Central memory CD4-positive, alpha-beta T cell (primary cell): ENCODE results near the gene PRPF38A.

Experiments
- DNase-seq: peaks from one replicate; pipeline ENCODE4 v3.0.0; 2022

PRPF38A gene

GRCh38 chr1:52400131-52400530 lies 4.3 kb upstream of the PRPF38A start:
- DNase-seq, result no peak

- no peak for DNase-seq
Observed at GRCh38 chr1:52402860-52403240, 1.6 kb upstream of the PRPF38A start.

- DNase-seq, result peak; percentile 62
Observed at GRCh38 chr1:52403566-52404115, 761 bp upstream of the PRPF38A start.

- DNase-seq, result no peak
Observed at GRCh38 chr1:52404975-52405338, 555 bp downstream of the PRPF38A start.

GRCh38 chr1:52413410-52413989 lies 9.1 kb downstream of the PRPF38A start:
- DNase-seq, result no peak

- DNase-seq, result no peak
Observed at GRCh38 chr1:52414942-52415341, 10.5 kb downstream of the PRPF38A start.

- DNase-seq, result no peak
Observed at GRCh38 chr1:52416811-52417210, 12.4 kb downstream of the PRPF38A start.

- no peak for DNase-seq
Observed at GRCh38 chr1:52420713-52421112, 16.3 kb downstream of the PRPF38A start.

GRCh38 chr1:52423055-52423454 lies 18.7 kb downstream of the PRPF38A start:
- DNase-seq, result no peak

- DNase-seq, result peak; percentile 84
Observed at GRCh38 chr1:52423771-52424170, 19.4 kb downstream of the PRPF38A start.

GRCh38 chr1:52424231-52424636 lies 19.8 kb downstream of the PRPF38A start:
- peak; percentile 74 for DNase-seq

- peak; percentile 31 for DNase-seq
Observed at GRCh38 chr1:52424813-52425212, 20.4 kb downstream of the PRPF38A start.

GRCh38 chr1:52426371-52426770 lies 22.0 kb downstream of the PRPF38A start:
- no peak for DNase-seq

- no peak for DNase-seq
Observed at GRCh38 chr1:52427152-52427551, 22.8 kb downstream of the PRPF38A start.

GRCh38 chr1:52432807-52433206 lies 28.4 kb downstream of the PRPF38A start:
- no peak for DNase-seq

GRCh38 chr1:52435211-52435610 lies 30.8 kb downstream of the PRPF38A start:
- DNase-seq, result no peak

- DNase-seq, result no peak
Observed at GRCh38 chr1:52435650-52436049, 31.2 kb downstream of the PRPF38A start.

GRCh38 chr1:52436817-52437216 lies 32.4 kb downstream of the PRPF38A start:
- DNase-seq, result no peak

GRCh38 chr1:52439976-52440375 lies 35.6 kb downstream of the PRPF38A start:
- DNase-seq, result no peak

GRCh38 chr1:52444463-52444862 lies 40.1 kb downstream of the PRPF38A start:
- no peak for DNase-seq

- DNase-seq, result no peak
Observed at GRCh38 chr1:52454127-52454526, 49.7 kb downstream of the PRPF38A start.

- no peak for DNase-seq
Observed at GRCh38 chr1:52454779-52455178, 50.4 kb downstream of the PRPF38A start.

GRCh38 chr1:52455686-52456085 lies 51.3 kb downstream of the PRPF38A start:
- no peak for DNase-seq

GRCh38 chr1:52460694-52461093 lies 56.3 kb downstream of the PRPF38A start:
- no peak for DNase-seq

GRCh38 chr1:52461821-52462220 lies 57.4 kb downstream of the PRPF38A start:
- no peak for DNase-seq
